Measurements from ENCODE around the gene GLUL. TPM values are rescaled to one million over a fixed set of nuclear protein-coding genes. Genes with fewer than 3 reads are reported as not detected.

The GLUL gene
- total RNA-seq, 4 donors from 2014 or later = 597 to 1,638 (median 1,035) TPM

DNA sequence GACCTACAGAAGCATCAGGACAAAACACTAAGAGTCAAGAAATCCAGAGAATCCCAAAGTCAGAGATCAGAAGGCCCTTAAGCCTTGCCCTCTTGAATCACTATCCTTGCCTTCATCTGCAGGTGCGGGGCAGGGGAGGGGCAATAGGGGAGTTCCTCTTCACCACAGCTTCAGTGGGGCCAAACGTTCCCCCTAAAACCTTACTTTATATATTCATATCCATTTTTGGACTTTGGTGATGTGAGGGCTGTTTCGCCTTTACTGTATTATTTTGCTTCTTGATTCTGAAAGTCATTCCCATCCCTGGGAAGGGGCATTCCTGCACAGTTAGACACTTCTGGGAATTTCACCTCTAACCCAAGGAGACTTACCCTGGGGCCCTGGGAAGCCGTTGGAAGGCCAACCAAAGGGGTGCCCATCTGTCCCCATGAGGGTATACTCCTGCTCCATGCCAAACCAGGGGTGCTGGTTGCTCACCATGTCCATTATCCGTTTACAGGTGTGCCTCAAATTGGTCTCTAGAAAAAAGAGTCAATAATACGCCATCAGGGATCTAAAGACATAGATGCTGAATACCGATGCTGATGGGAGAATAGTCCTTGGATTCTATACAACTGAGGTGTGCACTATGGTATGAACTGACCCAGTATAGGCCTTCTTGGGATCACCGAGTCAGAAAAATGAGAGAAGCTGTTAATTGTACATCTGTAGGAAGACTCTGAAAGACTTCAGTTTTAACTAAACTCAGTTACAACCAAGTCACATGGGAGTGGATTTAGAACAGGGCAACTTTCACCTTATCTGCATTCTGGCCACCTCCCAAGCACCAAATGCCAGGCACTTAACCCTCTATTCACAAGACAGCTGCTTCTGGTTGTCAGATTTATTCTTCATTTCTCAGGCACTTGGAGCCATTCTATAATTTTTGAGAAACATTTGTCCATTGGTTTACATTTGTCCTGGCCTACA, 5.4 kb downstream of the GLUL start:
- WGBS, 2 donors = 88 to 96% methylated on average over 6 of the region's 8 CpGs
- no peak for DNase-seq
- peak overlapping the region in 2 of 4 donors; percentile 87 to 88 for H3K4me3 ChIP-seq
- no peak for TF ChIP-seq POLR2A (IDR thresholded peaks at IDR 0.05)
- TF ChIP-seq, protein P1, sequence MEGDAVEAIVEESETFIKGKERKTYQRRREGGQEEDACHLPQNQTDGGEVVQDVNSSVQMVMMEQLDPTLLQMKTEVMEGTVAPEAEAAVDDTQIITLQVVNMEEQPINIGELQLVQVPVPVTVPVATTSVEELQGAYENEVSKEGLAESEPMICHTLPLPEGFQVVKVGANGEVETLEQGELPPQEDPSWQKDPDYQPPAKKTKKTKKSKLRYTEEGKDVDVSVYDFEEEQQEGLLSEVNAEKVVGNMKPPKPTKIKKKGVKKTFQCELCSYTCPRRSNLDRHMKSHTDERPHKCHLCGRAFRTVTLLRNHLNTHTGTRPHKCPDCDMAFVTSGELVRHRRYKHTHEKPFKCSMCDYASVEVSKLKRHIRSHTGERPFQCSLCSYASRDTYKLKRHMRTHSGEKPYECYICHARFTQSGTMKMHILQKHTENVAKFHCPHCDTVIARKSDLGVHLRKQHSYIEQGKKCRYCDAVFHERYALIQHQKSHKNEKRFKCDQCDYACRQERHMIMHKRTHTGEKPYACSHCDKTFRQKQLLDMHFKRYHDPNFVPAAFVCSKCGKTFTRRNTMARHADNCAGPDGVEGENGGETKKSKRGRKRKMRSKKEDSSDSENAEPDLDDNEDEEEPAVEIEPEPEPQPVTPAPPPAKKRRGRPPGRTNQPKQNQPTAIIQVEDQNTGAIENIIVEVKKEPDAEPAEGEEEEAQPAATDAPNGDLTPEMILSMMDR (IDR thresholded peaks at IDR 0.05) = no peak
- H3K4me1 ChIP-seq = peaks cover 0 to 86% (median 47%) of the 10 kb centered on the region in 3 donors
- H3K9me3 ChIP-seq = no peaks in the 10 kb centered on the region
- peak overlapping the region in 3 of 4 donors; percentile 98 to 99 (median 98) for H3K27ac ChIP-seq
- no peaks in the 10 kb centered on the region for H3K27me3 ChIP-seq
- intact Hi-C loops (cut with DNase I) = no loop called here
- H3K36me3 ChIP-seq = peaks cover 50 to 79% (median 58%) of the 10 kb centered on the region in 3 donors

- no peaks in the 10 kb centered on the region for H3K27me3 ChIP-seq
- WGBS, 2 donors = 88 to 93% methylated on average over 19 of the region's 19 CpGs
- H3K9me3 ChIP-seq = no peaks in the 10 kb centered on the region
- TF ChIP-seq, protein P1 (IDR thresholded peaks at IDR 0.05) = no peak
- no peak for TF ChIP-seq POLR2A (IDR thresholded peaks at IDR 0.05)
- peak overlapping the region in 1 of 4 donors; percentile 8 for H3K27ac ChIP-seq
- H3K36me3 ChIP-seq = peaks cover 45 to 82% (median 58%) of the 10 kb centered on the region in 3 donors
- intact Hi-C loops (cut with DNase I) = no loop called here
- H3K4me1 ChIP-seq = peaks cover 0 to 98% (median 47%) of the 10 kb centered on the region in 3 donors
- DNase-seq = no peak
- peak overlapping the region in 1 of 4 donors; percentile 8 for H3K4me3 ChIP-seq
These were observed 7.1 kb downstream of the GLUL start for GRCh38 chr1:182384387-182384960.

DNA sequence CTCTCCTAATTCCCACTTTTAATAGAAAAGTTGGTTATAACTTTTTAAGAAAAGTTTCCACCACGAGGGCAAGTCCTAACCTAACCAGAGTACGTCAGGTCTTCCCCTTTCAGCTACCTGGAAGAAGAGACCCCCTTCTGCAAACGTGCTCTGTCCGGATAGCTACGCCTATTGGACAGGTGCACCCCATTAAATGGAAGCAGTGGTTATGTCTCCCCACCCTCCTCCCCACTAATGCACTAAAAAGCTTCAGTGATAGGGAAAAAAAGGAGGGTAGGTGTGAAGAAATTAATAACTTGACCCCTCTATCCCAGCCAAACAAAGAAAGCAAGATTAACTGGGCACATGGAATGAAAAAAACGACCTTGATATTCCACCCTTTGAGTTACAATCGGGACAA, 7.7 kb downstream of the GLUL start:
- peaks cover 45 to 81% (median 58%) of the 10 kb centered on the region in 3 donors for H3K36me3 ChIP-seq
- H3K27me3 ChIP-seq = no peaks in the 10 kb centered on the region
- no peak for DNase-seq
- 82 to 90% methylated on average over 6 to 7 of the region's 7 CpGs for WGBS, 2 donors
- TF ChIP-seq, protein P1 (IDR thresholded peaks at IDR 0.05) = no peak
- TF ChIP-seq POLR2A (IDR thresholded peaks at IDR 0.05) = peak in 2 of 4 donors; percentile 2 to 7
- H3K9me3 ChIP-seq = no peaks in the 10 kb centered on the region
- peak overlapping the region in 1 of 4 donors; percentile 8 for H3K4me3 ChIP-seq
- H3K27ac ChIP-seq = peak overlapping the region in 2 of 4 donors; percentile 8 to 9
- H3K4me1 ChIP-seq = peaks cover 0 to 96% (median 47%) of the 10 kb centered on the region in 3 donors
- intact Hi-C loops (cut with DNase I) = no loop called here

- intact Hi-C loops (cut with DNase I) = no loop called here
- DNase-seq = no peak
- no peaks in the 10 kb centered on the region for H3K9me3 ChIP-seq
- peaks cover 0 to 88% (median 42%) of the 10 kb centered on the region in 3 donors for H3K4me1 ChIP-seq
- H3K36me3 ChIP-seq = peaks cover 41 to 73% (median 54%) of the 10 kb centered on the region in 3 donors
- H3K27me3 ChIP-seq = no peaks in the 10 kb centered on the region
- TF ChIP-seq, protein P1 (IDR thresholded peaks at IDR 0.05) = no peak
- no peak for TF ChIP-seq POLR2A (IDR thresholded peaks at IDR 0.05)
- peak overlapping the region in 2 of 4 donors; percentile 1 to 75 for H3K27ac ChIP-seq
- H3K4me3 ChIP-seq = no peak overlapping the region
- 75 to 83% methylated on average over 4 of the region's 4 CpGs for WGBS, 2 donors
These were observed 8.4 kb downstream of the GLUL start for GRCh38 chr1:182383037-182383661.
